ENCODE data around the gene FAH. TPM values are rescaled to one million over a fixed set of nuclear protein-coding genes. Genes with fewer than 3 reads are reported as not detected.

The FAH gene
- total and polyA plus RNA-seq, 2 donors from 2014 or later: 34.7 to 121 TPM

GRCh38 chr15:80180986-80181385 lies 28.2 kb downstream of the FAH start:
- intact Hi-C loops (cut with DNase I): no loop called here
- H3K27me3 ChIP-seq (ENCODE audit: control insufficient read depth, insufficient read depth, low read length): no peaks in the 10 kb centered on the region
- peaks cover 0 to 2% (median 0%) of the 10 kb centered on the region in 3 donors for H3K4me1 ChIP-seq (ENCODE audit: control insufficient read depth in 2 of 3, insufficient read depth in 2 of 3, low read depth in 1 of 3, low read length in 3 of 3)
- no peak for TF ChIP-seq CTCF (IDR thresholded peaks at IDR 0.05; ENCODE audit: borderline replicate concordance, extremely low read depth, insufficient read depth)
- H3K4me3 ChIP-seq (ENCODE audit: low read length in 3 of 3): no peak overlapping the region
- FAIRE-seq (no peak), DNase-seq (no peak)
- H3K27ac ChIP-seq (ENCODE audit: low read depth in 2 of 2, low read length in 2 of 2): no peak overlapping the region
- H3K9me3 ChIP-seq (ENCODE audit: control insufficient read depth in 2 of 3, insufficient read depth in 1 of 3, low read length in 3 of 3): no peaks in the 10 kb centered on the region
- H3K36me3 ChIP-seq (ENCODE audit: control insufficient read depth in 2 of 3, insufficient read depth in 3 of 3, low read length in 3 of 3): peaks cover 0 to 55% (median 29%) of the 10 kb centered on the region in 3 donors
- H3K9ac ChIP-seq (ENCODE audit: low read length in 3 of 3): no peak overlapping the region

GRCh38 chr15:80182611-80183261 lies 29.9 kb downstream of the FAH start:
- intact Hi-C loops (cut with DNase I): no loop called here
- no peaks in the 10 kb centered on the region for H3K4me1 ChIP-seq (ENCODE audit: control insufficient read depth in 2 of 3, insufficient read depth in 2 of 3, low read depth in 1 of 3, low read length in 3 of 3)
- H3K9ac ChIP-seq (ENCODE audit: low read length in 3 of 3): no peak overlapping the region
- FAIRE-seq: no peak
- no peaks in the 10 kb centered on the region for H3K9me3 ChIP-seq (ENCODE audit: control insufficient read depth in 2 of 3, insufficient read depth in 1 of 3, low read length in 3 of 3)
- no peak for DNase-seq
- H3K27me3 ChIP-seq (ENCODE audit: control insufficient read depth, insufficient read depth, low read length): no peaks in the 10 kb centered on the region
- TF ChIP-seq CTCF (IDR thresholded peaks at IDR 0.05; ENCODE audit: borderline replicate concordance, extremely low read depth, insufficient read depth): no peak
- H3K36me3 ChIP-seq (ENCODE audit: control insufficient read depth in 2 of 3, insufficient read depth in 3 of 3, low read length in 3 of 3): peaks cover 0 to 68% (median 39%) of the 10 kb centered on the region in 3 donors
- no peak overlapping the region for H3K4me3 ChIP-seq (ENCODE audit: low read length in 3 of 3)
- no peak overlapping the region for H3K27ac ChIP-seq (ENCODE audit: low read depth in 2 of 2, low read length in 2 of 2)

- no peaks in the 10 kb centered on the region for H3K4me1 ChIP-seq (ENCODE audit: control insufficient read depth in 2 of 3, insufficient read depth in 2 of 3, low read depth in 1 of 3, low read length in 3 of 3)
- H3K9me3 ChIP-seq (ENCODE audit: control insufficient read depth in 2 of 3, insufficient read depth in 1 of 3, low read length in 3 of 3): no peaks in the 10 kb centered on the region
- intact Hi-C loops (cut with DNase I): no loop called here
- FAIRE-seq (no peak), DNase-seq (no peak)
- no peak overlapping the region for H3K9ac ChIP-seq (ENCODE audit: low read length in 3 of 3)
- no peaks in the 10 kb centered on the region for H3K27me3 ChIP-seq (ENCODE audit: control insufficient read depth, insufficient read depth, low read length)
- H3K27ac ChIP-seq (ENCODE audit: low read depth in 2 of 2, low read length in 2 of 2): no peak overlapping the region
- TF ChIP-seq CTCF (IDR thresholded peaks at IDR 0.05; ENCODE audit: borderline replicate concordance, extremely low read depth, insufficient read depth): no peak
- H3K36me3 ChIP-seq (ENCODE audit: control insufficient read depth in 2 of 3, insufficient read depth in 3 of 3, low read length in 3 of 3): peaks cover 0 to 68% (median 39%) of the 10 kb centered on the region in 3 donors
- H3K4me3 ChIP-seq (ENCODE audit: low read length in 3 of 3): no peak overlapping the region
Measured at GRCh38 chr15:80183306-80183705, 30.5 kb downstream of the FAH start.

DNA sequence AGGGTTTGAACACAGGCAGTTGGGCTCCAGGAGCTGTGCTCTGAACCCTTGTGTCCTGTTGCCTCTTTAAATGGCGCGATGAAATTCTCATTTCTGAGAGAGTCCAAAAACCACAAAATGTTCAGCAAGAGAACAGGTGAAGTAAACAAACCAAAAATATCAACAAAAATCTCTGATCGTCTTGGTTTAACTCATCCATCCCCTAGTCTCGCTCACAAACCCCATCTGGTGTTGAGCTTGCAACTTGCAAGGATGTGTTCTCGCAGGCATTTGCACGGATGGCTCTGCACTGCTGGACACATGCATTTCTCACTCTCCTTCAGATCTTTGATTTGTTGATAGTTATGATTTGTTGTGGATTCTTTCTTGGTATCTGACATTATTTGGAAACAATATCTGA lies 31.1 kb downstream of the FAH start:
- DNase-seq: no peak
- Histone ChIP-seq H3K4me3 (ENCODE audit: low read length in 3 of 3) (no peak overlapping the region), H3K36me3 (ENCODE audit: control insufficient read depth in 2 of 3, insufficient read depth in 3 of 3, low read length in 3 of 3) (peaks cover 0 to 67% (median 37%) of the 10 kb centered on the region in 3 donors), H3K27ac (ENCODE audit: low read depth in 2 of 2, low read length in 2 of 2) (no peak overlapping the region), H3K9ac (ENCODE audit: low read length in 3 of 3) (no peak overlapping the region), H3K9me3 (ENCODE audit: control insufficient read depth in 2 of 3, insufficient read depth in 1 of 3, low read length in 3 of 3) (no peaks in the 10 kb centered on the region), H3K4me1 (ENCODE audit: control insufficient read depth in 2 of 3, insufficient read depth in 2 of 3, low read depth in 1 of 3, low read length in 3 of 3) (no peaks in the 10 kb centered on the region), H3K27me3 (ENCODE audit: control insufficient read depth, insufficient read depth, low read length) (no peaks in the 10 kb centered on the region)
- intact Hi-C loops (cut with DNase I): no loop called here
- TF ChIP-seq CTCF (IDR thresholded peaks at IDR 0.05; ENCODE audit: borderline replicate concordance, extremely low read depth, insufficient read depth): no peak
- no peak for FAIRE-seq

Measured in kidney (tissue), 14 donors.